ENCODE data around the gene ATXN7.

Gene ATXN7

DNA sequence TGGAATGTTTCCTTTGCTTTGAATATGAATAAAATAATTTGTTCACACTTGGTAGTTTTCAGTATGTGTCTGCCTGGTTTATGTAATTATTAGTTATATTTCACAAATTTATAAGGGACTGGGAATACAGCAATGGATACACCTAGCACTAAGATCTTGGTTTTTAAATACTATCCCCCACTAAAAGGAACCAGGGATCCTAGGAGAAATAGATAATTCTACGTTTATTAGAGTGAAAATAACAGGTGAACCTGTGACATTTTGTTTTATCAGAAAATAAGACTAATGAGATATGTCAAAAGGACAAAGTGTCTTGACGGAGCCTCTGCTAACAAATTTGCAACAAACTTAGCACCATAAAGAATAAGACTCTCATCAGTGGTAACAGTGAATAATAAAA, 156.2 kb downstream of the ATXN7 start:
- TF ChIP-seq CTCF (IDR thresholded peaks at IDR 0.05; ENCODE audit: low read depth, low read length, missing control alignments) = no peak
- no peak for DNase-seq (ENCODE audit: extremely low read depth, low read depth)
- no peak overlapping the region for H3K4me3 ChIP-seq (replicated peaks; ENCODE audit: low read depth, low read length)

- no peak for TF ChIP-seq CTCF (IDR thresholded peaks at IDR 0.05; ENCODE audit: low read depth, low read length, missing control alignments)
- H3K4me3 ChIP-seq (replicated peaks; ENCODE audit: low read depth, low read length) = peak overlapping the region; percentile 80
- DNase-seq (ENCODE audit: extremely low read depth, low read depth) = no peak
These were observed 158.3 kb downstream of the ATXN7 start for GRCh38 chr3:64021922-64022321.

DNA sequence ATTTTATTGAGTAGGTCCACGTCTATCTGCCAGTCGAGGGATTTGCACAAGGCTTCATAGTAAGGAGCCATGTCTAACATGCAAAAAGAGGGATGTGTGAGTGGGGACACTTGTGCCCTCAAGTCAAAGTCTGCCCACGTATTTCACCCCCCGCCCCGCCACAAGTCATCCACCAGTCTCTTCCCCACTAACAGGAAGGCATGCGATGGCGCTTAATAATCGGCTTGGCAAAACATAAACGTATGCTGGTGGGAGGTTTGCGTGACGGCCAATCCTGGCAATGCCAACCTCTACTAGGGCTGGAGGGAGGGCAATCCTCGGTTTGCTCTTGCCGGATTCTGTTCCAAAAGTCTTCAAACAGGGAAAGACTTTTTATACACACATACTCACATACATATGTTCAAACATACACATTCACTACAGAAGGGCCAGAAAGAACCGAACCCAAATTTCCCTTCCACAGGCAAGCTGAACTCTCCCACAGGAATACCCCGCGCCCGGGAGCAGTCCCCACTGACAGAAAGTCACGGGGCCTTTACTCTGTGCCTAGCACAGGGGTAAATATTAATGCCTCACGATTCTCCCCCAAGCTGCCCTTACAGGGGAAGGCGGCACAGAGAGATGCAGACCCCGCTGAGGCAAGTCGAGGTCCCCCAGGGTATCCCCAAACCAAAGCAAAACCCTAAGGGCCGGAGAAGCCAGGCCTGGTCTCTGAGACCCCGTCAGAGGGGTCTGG, 159.0 kb downstream of the ATXN7 start:
- H3K4me3 ChIP-seq (replicated peaks; ENCODE audit: low read depth, low read length) = peak overlapping the region; percentile 80
- no peak for TF ChIP-seq CTCF (IDR thresholded peaks at IDR 0.05; ENCODE audit: low read depth, low read length, missing control alignments)
- no peak for DNase-seq (ENCODE audit: extremely low read depth, low read depth)

- peak; percentile 45 for DNase-seq (ENCODE audit: extremely low read depth, low read depth)
- TF ChIP-seq CTCF (IDR thresholded peaks at IDR 0.05; ENCODE audit: low read depth, low read length, missing control alignments) = peak; percentile 94
- peak within 1 kb of the TSS; percentile 80 for H3K4me3 ChIP-seq (replicated peaks; ENCODE audit: low read depth, low read length)
These were observed 159.7 kb downstream of the ATXN7 start, which contains the start of gene PSMD6 for GRCh38 chr3:64023187-64023860. TSS of gene PSMD6 (minus strand) at chr3:64023494. CDS start at chr3:64023419, 75 bp downstream.

DNA sequence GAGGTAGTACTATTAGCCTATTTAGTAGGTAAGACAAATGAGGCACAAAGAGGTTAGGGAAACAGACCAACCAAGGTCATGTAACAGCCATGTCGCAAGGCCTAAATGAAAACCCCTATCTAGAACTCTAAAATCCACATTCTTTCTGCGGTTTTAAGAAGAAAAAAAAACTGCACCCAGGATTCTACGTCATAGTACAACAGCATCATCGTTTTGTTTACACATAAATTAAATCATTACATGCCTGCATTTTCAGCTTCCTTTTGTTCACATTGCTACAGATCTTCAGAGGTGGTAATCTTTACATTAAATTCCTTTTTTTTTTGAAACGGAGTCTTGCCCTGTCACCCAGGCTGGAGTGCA, 160.2 kb downstream of the ATXN7 start:
- no peak for TF ChIP-seq CTCF (IDR thresholded peaks at IDR 0.05; ENCODE audit: low read depth, low read length, missing control alignments)
- no peak for DNase-seq (ENCODE audit: extremely low read depth, low read depth)
- peak overlapping the region; percentile 80; the same call in 1 of the 2 replicates for H3K4me3 ChIP-seq (replicated peaks; ENCODE audit: low read depth, low read length)

- no peak for TF ChIP-seq CTCF (IDR thresholded peaks at IDR 0.05; ENCODE audit: low read depth, low read length, missing control alignments)
- H3K4me3 ChIP-seq (replicated peaks; ENCODE audit: low read depth, low read length) = no peak overlapping the region
- no peak for DNase-seq (ENCODE audit: extremely low read depth, low read depth)
These were observed 162.7 kb downstream of the ATXN7 start for GRCh38 chr3:64026346-64026745.
